Fibroblast of skin of left quadriceps (primary cell): ENCODE data around the gene PXK.

Experiments used
- DNase-seq, 2 experiments: peaks; one replicate each; pipeline ENCODE4 v3.0.0-alpha.2; 2013; ENCODE audit warnings: low read depth in 2 of 2

The PXK gene

DNA sequence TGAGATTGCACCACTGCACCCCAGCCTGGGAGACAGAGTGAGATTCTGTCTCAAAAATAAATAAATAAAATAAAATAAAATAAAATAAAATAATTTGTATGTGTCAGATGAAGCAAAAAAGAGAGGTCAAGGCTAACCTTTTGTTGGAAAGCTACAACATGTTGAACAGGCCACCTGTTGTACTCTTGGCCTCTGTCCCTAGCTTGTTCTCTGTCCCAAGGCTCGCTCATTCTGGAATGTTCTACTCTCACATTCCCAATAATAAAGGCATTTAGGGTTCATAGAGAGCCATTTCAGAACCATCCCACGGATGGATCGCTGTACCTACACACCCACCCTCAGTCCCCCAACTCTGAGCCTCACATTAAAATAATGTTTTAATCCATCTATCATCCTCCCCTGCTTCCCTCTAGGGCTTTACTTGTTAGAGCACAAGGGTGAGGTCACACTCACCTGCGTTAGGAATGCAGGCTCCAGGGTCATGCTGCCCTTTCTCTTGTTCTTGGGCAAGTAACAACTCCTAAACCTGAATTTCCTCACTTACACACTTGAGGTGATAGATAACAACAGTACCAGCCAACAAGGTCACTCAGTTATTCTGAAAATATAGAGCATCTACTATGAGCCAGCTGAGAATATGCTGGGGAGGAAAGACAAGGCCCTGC is 134.3 kb downstream of the PXK start:
- no peak for DNase-seq

DNA sequence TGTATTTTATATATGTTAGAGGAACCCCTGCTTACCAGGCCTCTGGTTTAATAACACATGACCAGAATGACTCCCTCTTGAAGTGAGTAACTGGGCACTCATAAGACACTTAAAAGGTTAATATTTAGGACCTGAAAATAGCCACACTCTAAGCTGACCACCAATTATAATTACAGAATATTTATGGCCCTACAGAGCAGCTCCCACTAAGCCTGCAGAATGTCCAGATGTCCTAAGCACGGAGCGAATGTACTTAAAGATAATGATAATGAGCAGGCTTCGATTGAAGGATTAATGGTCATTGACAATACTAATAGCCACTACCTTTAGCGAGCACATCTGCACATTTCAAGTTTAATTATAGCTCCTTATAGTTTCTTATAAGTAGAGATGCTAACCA is 136.4 kb downstream of the PXK start:
- no peak for DNase-seq

DNA sequence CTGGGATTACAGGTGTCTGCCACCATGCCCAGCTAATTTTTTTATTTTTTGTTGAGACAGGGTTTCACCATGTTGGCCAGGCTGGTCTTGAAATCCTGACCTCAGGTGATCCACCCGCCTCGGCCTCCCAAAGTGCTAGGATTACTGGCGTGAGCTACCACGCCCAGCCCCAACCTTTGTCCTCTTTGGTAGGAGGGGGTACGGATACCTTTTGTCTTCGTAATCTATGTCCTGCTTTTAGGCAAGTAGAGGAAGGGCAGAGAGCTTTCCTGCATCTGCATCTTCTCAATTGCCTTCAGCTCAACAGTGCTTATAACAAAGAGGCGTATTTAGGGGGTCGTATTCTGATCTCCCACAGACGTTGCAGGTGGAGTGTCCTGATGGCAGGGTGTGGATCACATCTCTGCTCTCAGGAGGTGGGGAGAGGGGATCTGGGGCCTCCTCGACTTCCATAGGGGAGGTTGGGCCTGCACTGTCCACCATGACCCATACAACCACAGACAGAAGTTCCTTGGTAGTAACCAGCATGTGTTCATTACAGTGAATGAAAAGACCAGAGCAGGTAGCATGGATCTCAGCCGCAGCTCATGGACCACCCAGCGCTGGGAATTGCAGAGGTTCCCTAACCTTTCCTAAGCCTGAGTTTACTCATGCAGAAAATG is 137.8 kb downstream of the PXK start:
- no peak for DNase-seq

DNA sequence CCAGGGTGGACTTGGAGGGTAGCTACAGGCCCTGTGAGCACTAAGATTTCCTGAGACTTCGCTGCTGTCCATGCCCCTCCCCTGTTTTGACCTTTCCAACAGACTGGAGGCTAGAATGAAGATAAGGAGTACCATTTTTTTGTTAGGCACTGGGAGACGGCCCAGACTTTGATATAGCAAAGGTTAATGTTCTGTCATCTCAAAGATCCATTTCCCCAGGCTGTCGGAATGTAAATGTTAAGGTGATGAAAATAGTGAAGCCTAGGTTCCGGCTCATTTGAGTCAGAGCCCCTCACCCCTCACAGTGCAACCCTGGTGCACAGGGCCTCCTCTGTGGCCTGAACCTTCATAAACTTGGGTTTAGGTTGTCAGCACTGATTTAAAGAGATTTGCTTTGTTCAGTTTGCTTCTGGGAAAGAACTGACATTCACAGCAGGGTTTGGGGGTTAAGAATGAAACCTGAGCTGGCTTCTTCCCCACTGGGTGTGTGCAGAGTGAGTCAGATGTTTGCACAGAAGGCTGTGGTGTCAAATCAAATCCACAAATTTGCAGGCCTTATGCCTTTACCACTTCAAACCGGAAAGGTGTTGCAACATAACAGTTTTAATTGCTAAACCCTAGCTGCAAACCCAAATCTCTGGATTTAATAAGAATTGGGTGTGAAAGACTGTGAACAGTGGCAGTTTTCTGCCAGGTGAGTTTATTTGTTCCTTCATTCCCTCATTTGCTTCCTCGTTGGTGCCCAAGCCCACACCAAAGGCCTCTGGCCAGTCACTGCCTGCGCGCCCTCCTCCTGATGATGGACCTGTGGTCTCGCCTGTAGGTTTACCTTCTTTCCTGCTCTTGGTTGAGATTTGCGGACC is 138.6 kb downstream of the PXK start:
- peak; percentile 93 for DNase-seq

DNA sequence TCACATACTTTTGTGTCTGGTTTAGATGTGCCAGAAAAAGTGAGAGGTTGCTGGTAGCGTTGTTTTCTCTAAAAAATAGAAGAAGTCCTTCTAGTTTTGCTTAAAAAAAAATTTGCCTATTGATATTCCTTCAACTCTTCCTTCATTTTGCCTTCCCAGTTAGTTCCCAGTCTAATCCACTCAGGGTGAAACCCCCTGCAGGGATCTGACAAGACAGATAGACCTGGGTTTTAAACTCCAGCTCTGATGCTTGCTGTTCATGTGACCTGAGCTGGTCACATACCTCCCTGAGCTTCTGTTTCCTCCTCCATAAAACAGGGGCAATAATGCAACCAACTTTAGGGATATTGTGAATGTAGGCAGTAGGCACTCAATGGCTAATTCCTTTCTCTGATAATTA is 140.6 kb downstream of the PXK start:
- no peak for DNase-seq

DNA sequence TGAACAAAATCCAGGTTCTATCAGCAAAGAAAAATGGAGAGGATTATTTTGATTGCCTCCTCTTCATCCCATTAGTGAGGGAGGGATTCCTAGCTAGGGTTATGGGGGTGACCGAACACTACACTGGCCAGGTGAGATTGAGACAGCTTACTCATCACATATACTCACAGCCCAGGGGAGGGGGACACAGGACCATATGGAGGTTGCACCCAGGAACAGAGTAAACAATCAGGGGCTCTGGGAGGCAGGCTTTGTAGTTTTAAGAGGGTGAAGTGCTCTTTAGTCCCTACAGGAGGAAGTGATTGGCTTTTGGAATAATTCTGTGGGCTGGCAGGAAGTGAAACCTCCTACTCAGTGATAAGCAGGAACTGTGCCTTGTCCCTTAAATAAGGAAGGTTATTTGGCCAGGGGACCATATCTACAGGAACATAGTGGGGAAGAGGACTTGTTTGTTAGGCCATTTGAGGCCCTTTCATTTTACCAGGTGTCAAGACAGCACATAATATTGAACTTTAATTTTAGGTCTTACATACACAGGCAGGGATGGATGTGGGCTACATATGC is 141.7 kb downstream of the PXK start:
- no peak for DNase-seq

DNA sequence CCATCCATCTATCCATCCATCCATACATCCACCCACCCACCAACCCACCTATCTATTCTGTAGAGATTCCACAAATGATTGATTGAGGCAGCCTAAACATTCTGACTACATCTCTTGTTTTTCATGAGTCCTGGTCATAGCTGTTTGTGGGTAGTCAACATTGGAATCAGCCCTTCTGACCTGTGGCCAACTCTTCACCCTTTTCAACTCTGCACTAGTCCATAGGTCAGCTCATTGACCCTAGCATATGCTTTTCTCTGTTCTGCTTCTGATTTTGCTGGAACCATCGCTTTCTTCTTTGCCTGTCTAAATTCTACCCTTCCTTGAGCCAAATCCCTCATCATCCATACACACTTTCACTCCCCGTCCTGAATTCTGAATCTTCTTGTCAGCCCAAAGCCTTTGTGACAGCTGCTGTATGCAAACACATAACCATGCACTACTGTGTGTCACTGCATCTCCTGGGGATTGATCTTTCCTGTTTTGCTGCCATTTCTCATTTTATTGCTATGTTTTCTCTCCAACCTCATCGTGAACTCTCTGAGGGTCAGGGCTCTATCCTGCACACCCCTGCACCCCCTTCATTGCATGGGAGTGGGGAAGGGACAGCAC is 142.4 kb downstream of the PXK start:
- DNase-seq = no peak
